CD4-positive, alpha-beta T cell (primary cell): ENCODE results near the gene RUNX2. TPM values are rescaled to one million over a fixed set of nuclear protein-coding genes. Genes with fewer than 3 reads are reported as not detected.

Experiments used
- ATAC-seq: fragments of 200-7000 bp; cut with Tn5 transposase; one replicate; pipeline ENCODE4 v1.10.0; 2022; ENCODE audit warnings: mild to moderate bottlenecking; ENCODE audit not compliant: poor library complexity
- CTCF ChIA-PET: fragments of 350-600 bp; sonication (Branson Sonifier 250); formaldehyde crosslinking; loops from one replicate; lab custom pipeline; 2021; ENCODE audit warnings: antibody characterized with exemption, inconsistent platforms; lab: Charles Lee
- POLR2A ChIA-PET: fragments of 350-600 bp; sonication (Branson Sonifier 250); formaldehyde crosslinking; loops from one replicate; lab custom pipeline; 2021; ENCODE audit warnings: antibody characterized with exemption, inconsistent platforms; lab: Charles Lee
- DNase-seq, 14 experiments: peaks; one replicate each; pipeline ENCODE4 v3.0.0-alpha.2; 2013 to 2020; ENCODE audit warnings: mixed read lengths in 2 of 14
- H3K27ac ChIP-seq, 2 donors: one replicate each; pipeline versions ENCODE4 v1.5.1 to v1.7.0; 2013; ENCODE audit warnings: low read length in 2 of 2, low read depth in 1 of 2, mild to moderate bottlenecking in 1 of 2
- H3K27me3 ChIP-seq, 2 experiments: 1 replicate in 1 of 2; 2 replicates in 1 of 2; pipeline versions ENCODE4 v1.6.1 to v1.7.0; 2013; ENCODE audit warnings: low read length in 2 of 2, control low read depth in 1 of 2, mild to moderate bottlenecking in 1 of 2, moderate library complexity in 1 of 2; ENCODE audit not compliant: insufficient read depth in 2 of 2, control insufficient read depth in 1 of 2
- H3K36me3 ChIP-seq: one replicate; pipeline ENCODE4 v1.6.1; 2013; ENCODE audit warnings: low read length, control low read depth; ENCODE audit not compliant: insufficient read depth
- H3K4me1 ChIP-seq: one replicate; pipeline ENCODE4 v1.6.1; 2013; ENCODE audit warnings: low read length, control low read depth; ENCODE audit not compliant: insufficient read depth
- H3K4me3 ChIP-seq: one replicate; pipeline ENCODE4 v1.5.1; 2013; ENCODE audit warnings: mild to moderate bottlenecking, low read length, moderate library complexity
- H3K9me3 ChIP-seq, 2 experiments: 1 replicate in 1 of 2; 2 replicates in 1 of 2; pipeline versions ENCODE4 v1.6.1 to v1.7.0; 2013; ENCODE audit warnings: low read length in 2 of 2, mild to moderate bottlenecking in 2 of 2, control low read depth in 1 of 2, moderate library complexity in 1 of 2; ENCODE audit not compliant: control insufficient read depth in 1 of 2, insufficient read depth in 1 of 2
- H3K27ac Mint-ChIP-seq: one replicate; pipeline ENCODE4 v1.8.0; 2020; ENCODE audit warnings: mixed read lengths
- H3K27me3 Mint-ChIP-seq: one replicate; pipeline ENCODE4 v1.8.0; 2021; ENCODE audit warnings: mixed read lengths
- H3K36me3 Mint-ChIP-seq: one replicate; pipeline ENCODE4 v1.8.0; 2021; ENCODE audit warnings: low read depth, mixed read lengths
- H3K4me1 Mint-ChIP-seq: one replicate; pipeline ENCODE4 v1.8.0; 2021; ENCODE audit warnings: low read depth, mixed read lengths
- H3K4me3 Mint-ChIP-seq: one replicate; pipeline ENCODE4 v1.8.0; 2020; ENCODE audit warnings: mild to moderate bottlenecking, mixed read lengths
- H3K9me3 Mint-ChIP-seq: one replicate; pipeline ENCODE4 v1.8.0; 2020; ENCODE audit warnings: mixed read lengths
- CTCF ChIP-seq: fragments of 200-600 bp; IDR thresholded peaks from one replicate; pipeline ENCODE4 v1.8.0; 2022; ENCODE audit warnings: antibody characterized with exemption, mild to moderate bottlenecking
- intact Hi-C, 2 experiments: fragments of 100-400 bp; cut with DNase I in 1 of 2; cut with micrococcal nuclease in 1 of 2; formaldehyde crosslinking; loops; one replicate each; pipeline versions ENCODE4 v1.15.1 to v1.9.0; 2023 to 2025; cut with DNase I, micrococcal nuclease
- total RNA-seq, 174 experiments: library from RNA in 2 of 174; stranded (reverse) in 2 of 174; gene quantifications; one replicate each; pipeline ENCODE4 v1.2.3 and lab custom pipeline; 2021 to 2026

RUNX2 gene
- total RNA-seq, 2 experiments from 2014 or later, result 17.5 to 18.0 TPM

- Mint-ChIP-seq H3K9me3 (no peaks in the 10 kb centered on the region), H3K4me3 (peak overlapping the region; percentile 100), H3K27me3 (no peaks in the 10 kb centered on the region), H3K4me1 (peaks cover 36% of the 10 kb centered on the region), H3K27ac (peak overlapping the region; percentile 99), H3K36me3 (peaks cover 18% of the 10 kb centered on the region)
- no peak for TF ChIP-seq CTCF
- peak overlapping the region; percentile 91 to 93 for H3K27ac ChIP-seq
- H3K4me3 ChIP-seq, result peak overlapping the region; percentile 85
- ChIA-PET POLR2A (interaction anchor here (0.7 to 2.4 kb wide), 12 partner anchors 11 to 721 kb away, joined by 3 to 22 read pairs (median 6); no protein-coding TSS in a partner anchor), CTCF (interaction anchor here (0.8 to 2.7 kb wide), 4 partner anchors 32 to 721 kb away, joined by 3 to 8 read pairs (median 4); no protein-coding TSS in a partner anchor)
- H3K27me3 ChIP-seq, result no peaks in the 10 kb centered on the region
- no peaks in the 10 kb centered on the region for H3K36me3 ChIP-seq
- intact Hi-C loops, result loop anchor here (5.0 to 10.0 kb wide), 5 partner anchors 64 to 1114 kb away; partner anchors contain the start of gene ENPP4 (in 1 of the 2)
- no peaks in the 10 kb centered on the region for H3K9me3 ChIP-seq
- no peak for DNase-seq
- peaks cover 8% of the 10 kb centered on the region for H3K4me1 ChIP-seq
- ATAC-seq, result no peak
Observed at GRCh38 chr6:45376310-45377042, 48.3 kb downstream of the RUNX2 start.

- peak overlapping the region; percentile 91 to 93 for H3K27ac ChIP-seq
- intact Hi-C loops, result loop anchor here (5.0 to 10.0 kb wide), 5 partner anchors 65 to 1115 kb away; partner anchors contain the start of gene ENPP4 (in 1 of the 2)
- peaks cover 8% of the 10 kb centered on the region for H3K4me1 ChIP-seq
- no peaks in the 10 kb centered on the region for H3K27me3 Mint-ChIP-seq
- H3K9me3 ChIP-seq, result no peaks in the 10 kb centered on the region
- DNase-seq, result peak in 4 of 14 experiments; percentile 57 to 69 (median 66)
- peak; percentile 7 for ATAC-seq
- H3K27me3 ChIP-seq, result no peaks in the 10 kb centered on the region
- peaks cover 33% of the 10 kb centered on the region for H3K4me1 Mint-ChIP-seq
- TF ChIP-seq CTCF, result no peak
- H3K9me3 Mint-ChIP-seq, result no peaks in the 10 kb centered on the region
- H3K4me3 Mint-ChIP-seq, result peak overlapping the region; percentile 100
- no peaks in the 10 kb centered on the region for H3K36me3 ChIP-seq
- ChIA-PET CTCF (interaction anchor here (0.8 to 2.7 kb wide), 6 partner anchors 9 to 721 kb away, joined by 3 to 9 read pairs (median 6); no protein-coding TSS in a partner anchor), POLR2A (interaction anchor here (0.7 to 2.4 kb wide), 14 partner anchors 40 to 722 kb away, joined by 3 to 22 read pairs (median 6); no protein-coding TSS in a partner anchor)
- peak overlapping the region; percentile 99 for H3K27ac Mint-ChIP-seq
- H3K36me3 Mint-ChIP-seq, result peaks cover 18% of the 10 kb centered on the region
- H3K4me3 ChIP-seq, result peak overlapping the region; percentile 85
Observed at GRCh38 chr6:45377043-45377553, 49.0 kb downstream of the RUNX2 start.

- peaks cover 8% of the 10 kb centered on the region for H3K4me1 ChIP-seq
- H3K27me3 ChIP-seq, result no peaks in the 10 kb centered on the region
- ATAC-seq (peak; percentile 80), DNase-seq (peak; percentile 74 to 98 (median 86))
- Mint-ChIP-seq H3K4me3 (peak within 1 kb of the TSS; percentile 100), H3K4me1 (peaks cover 31% of the 10 kb centered on the region), H3K9me3 (no peaks in the 10 kb centered on the region), H3K27ac (peak within 1 kb of the TSS; percentile 99), H3K36me3 (peaks cover 18% of the 10 kb centered on the region), H3K27me3 (no peaks in the 10 kb centered on the region)
- no peak for TF ChIP-seq CTCF
- no peaks in the 10 kb centered on the region for H3K9me3 ChIP-seq
- ChIA-PET CTCF (interaction anchor here (0.6 to 2.7 kb wide), 8 partner anchors 9 to 722 kb away, joined by 3 to 9 read pairs (median 4); no protein-coding TSS in a partner anchor), POLR2A (interaction anchor here (0.6 to 2.4 kb wide), 37 partner anchors 9 to 722 kb away, joined by 3 to 22 read pairs (median 4); partner anchors contain the start of gene RUNX2)
- peak within 1 kb of the TSS; percentile 91 to 93 for H3K27ac ChIP-seq
- H3K36me3 ChIP-seq, result no peaks in the 10 kb centered on the region
- H3K4me3 ChIP-seq, result peak within 1 kb of the TSS; percentile 85
- intact Hi-C loops, result loop anchor here (1.0 to 10.0 kb wide), 6 partner anchors 43 to 1115 kb away; partner anchors contain the start of gene ENPP4 (in 1 of the 2)
Observed at GRCh38 chr6:45377554-45378333, 49.6 kb downstream of the RUNX2 start, which contains the start of gene SUPT3H. TSS of gene SUPT3H (minus strand) at chr6:45377934.
